ENCODE measurements around the gene SH2D2A.

The SH2D2A gene

DNA sequence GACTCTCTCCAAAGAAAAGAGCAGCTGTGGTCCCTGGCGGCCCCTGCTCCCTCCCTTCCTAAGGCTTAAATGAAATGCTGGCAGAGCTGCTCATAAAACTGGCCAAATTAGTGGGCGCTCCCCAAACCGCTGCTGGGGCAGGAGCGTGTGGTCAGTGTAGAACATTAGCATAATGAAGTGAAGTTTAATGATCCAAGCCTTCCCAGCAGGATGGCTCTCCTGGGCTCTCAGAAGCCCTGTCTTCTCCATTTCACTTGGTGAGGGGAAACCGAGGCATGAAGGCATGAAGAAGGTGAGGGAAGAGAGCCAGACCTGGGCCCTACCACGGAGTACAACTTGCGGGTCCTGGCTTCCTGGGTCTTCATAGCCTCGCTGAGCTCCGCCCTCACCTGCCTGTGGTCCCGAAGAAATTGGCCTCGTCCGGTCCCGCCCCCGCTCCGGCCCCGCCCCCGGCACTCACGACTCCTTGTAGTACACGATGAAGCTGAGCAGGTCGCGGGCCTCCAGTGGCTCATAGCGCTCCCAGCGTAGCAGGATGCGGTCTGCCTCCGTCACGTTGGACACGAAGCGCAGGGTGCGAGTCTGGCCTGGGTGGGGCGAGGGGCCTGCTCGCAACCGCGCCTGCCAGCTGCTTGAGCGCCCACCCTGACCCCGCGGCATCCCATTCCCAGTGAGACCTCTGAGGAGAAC, 32.0 kb upstream of the SH2D2A start:
- in situ Hi-C loops (cut with MboI; ENCODE audit: low sequenced_read_pairs): no loop called here

DNA sequence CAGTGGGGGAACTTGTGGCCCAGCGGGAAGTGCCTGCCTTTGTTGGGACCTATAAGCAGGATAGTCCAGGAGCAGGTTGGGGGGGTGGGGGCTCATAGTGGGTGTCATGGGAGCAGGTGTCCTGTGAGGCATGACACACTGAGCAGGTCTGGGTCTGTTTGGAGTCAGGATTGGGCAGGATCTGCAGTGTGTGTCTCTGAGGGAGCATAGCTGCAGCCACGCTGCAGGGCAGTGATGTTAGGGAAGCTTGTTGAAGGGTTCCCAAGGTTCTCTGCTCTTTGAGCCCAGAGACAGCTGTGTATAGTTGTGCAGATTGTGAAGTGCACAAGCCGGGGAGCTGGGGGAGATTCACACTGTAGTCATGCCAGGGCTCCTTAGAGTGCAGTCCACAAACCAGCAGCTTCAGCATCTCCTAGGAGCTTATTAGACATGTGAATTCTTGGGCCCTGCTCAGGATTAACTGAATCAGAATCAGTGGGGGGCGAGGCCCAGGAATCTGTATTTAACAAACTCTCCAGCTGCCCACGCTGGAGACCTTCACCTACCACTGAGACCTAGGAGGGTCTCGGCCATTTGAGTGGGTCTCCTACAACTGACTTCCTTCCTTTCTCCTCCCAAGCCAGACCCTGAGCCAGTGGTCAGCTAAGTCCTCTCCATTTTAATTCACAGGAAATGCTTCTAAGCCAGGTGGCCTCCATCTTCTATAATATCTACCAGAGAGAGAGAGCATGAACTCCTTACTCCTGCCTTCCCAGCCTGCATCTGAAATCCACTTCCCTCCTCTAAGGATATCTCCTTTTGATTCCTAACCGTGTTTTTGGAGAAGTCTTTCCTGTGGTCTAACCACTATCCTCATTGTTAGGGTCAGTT, 31.2 kb upstream of the SH2D2A start:
- in situ Hi-C loops (cut with MboI; ENCODE audit: low sequenced_read_pairs): no loop called here

DNA sequence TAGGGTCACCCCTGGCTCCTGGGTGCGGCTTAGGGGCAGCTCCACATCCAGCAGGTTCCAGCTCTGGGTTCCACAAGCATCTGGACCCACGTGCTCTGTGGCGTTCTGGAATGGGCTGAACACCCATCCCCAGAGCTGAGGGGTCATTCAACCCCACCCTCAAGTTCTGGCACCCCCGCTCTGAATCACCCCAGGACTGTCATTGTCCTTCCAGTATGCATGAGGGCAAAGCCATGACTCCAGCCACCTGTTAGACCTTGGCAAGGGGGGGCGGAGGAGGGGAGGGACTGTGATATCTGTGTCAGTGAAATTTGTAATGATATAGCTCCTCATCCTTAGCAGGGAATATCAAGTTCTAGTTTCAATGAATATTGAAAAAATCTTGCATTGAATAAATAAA, 30.0 kb upstream of the SH2D2A start:
- in situ Hi-C loops (cut with MboI; ENCODE audit: low sequenced_read_pairs): no loop called here

DNA sequence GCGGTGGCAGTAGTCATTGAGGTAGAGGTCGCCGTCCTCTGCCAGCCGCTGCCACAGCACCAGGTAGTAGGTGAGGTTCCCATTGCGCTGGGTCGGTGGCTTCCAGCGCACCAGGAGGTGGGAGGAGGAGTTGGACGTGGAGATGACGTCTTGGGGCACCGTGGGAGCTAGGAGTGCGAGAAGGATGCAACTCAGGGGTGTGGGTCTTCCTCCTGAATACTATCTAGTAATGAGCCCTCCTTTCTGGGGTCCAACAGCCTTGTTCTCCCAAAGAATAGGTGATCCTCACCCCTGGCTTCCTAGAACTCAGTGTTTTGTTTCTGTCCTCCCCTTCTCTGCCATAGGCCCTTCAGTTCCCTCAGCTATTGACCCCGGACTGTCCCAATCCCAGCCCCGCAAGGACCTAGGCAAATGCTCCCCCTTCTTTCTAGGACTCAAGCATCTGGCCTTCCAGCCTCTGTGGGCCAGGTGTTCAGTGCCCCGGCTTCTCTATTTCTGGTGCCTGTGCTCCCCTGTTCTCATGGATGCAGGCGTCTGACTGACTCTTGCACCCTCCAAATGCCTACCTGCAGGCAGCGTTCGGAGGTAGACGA, 29.4 kb upstream of the SH2D2A start:
- in situ Hi-C loops (cut with MboI; ENCODE audit: low sequenced_read_pairs): no loop called here

DNA sequence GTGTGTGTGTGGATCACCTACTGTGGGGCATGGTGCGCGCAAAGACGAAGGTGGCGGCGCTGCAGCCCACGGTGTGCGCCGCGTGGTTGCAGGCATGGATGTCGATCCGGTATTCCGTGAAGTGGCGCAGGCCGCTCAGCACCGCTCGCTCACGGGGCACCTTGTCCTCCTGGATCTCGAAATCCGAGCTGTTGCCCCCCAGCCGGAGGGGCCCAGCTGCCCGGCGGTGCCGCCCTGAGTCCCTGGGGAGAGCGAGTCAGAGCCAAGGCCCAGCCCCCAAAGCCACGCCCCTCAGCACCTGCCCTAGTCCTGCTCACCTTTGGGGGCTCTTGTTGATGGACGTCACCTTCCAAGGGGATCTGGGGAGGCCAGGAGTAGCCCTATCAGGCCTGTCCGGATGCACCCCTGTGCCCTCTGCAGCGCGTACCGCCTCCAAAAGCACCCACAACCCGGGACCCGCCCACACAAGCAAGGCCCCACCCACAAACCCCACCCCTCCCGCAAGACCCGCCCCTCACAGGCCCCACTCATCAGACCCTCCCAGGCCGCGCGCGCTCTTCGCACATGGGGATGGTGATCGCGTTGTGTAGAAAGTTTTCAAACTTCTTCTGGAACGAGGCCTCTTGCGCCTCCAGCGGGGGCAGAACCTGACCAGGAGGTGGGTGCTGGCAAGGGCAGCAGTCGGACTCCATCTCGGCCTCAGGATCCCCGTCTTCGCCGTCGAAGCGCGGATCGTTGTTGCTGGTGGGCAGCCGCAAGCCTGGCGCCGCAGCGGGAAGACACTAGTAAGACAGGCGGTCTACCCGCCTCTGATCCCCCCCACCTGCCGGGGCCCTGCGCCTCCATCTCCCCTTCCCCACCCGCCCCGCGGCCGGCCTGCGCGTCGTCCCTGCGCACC, 28.7 kb upstream of the SH2D2A start:
- in situ Hi-C loops (cut with MboI; ENCODE audit: low sequenced_read_pairs): no loop called here

DNA sequence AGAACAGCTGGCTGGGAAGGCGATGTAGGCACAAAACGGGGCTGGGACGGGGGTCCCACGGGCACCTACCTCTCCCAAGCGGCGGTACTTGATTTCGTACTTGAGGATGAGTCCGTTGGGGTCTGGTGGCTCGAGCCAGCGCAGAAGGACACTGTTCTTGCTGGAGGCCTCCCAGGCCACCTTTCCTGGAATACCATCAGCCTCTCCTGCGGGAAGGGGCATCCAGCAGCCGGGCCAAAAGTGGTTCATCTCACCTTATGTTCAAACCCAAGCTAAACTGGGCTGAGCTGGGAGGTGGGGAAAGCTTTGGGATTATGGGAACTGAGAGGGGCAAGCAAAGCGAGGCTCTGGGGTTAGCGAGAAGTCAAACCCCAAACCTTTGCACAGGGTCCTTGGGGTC, 28.0 kb upstream of the SH2D2A start:
- in situ Hi-C loops (cut with MboI; ENCODE audit: low sequenced_read_pairs): no loop called here

DNA sequence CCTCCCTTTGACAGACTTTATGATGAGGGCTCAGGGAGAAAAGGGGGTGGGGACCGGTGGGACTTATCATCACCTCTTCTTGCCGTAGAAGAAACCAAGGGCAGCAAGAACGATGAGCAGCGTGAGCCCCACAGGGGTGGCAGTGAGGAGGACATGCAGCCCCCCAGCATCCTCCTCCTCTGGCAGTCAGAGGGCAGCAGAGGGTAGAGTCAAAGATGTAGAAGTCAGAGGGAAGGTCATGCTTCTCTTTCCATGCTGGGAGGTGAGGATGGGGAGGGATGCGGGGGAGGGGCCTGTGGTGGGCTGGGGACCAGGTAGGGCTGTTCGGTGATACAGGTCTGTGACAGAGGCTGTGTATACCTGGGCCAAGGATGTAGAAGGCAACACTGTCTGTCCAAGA, 27.5 kb upstream of the SH2D2A start:
- in situ Hi-C loops (cut with MboI; ENCODE audit: low sequenced_read_pairs): no loop called here

DNA sequence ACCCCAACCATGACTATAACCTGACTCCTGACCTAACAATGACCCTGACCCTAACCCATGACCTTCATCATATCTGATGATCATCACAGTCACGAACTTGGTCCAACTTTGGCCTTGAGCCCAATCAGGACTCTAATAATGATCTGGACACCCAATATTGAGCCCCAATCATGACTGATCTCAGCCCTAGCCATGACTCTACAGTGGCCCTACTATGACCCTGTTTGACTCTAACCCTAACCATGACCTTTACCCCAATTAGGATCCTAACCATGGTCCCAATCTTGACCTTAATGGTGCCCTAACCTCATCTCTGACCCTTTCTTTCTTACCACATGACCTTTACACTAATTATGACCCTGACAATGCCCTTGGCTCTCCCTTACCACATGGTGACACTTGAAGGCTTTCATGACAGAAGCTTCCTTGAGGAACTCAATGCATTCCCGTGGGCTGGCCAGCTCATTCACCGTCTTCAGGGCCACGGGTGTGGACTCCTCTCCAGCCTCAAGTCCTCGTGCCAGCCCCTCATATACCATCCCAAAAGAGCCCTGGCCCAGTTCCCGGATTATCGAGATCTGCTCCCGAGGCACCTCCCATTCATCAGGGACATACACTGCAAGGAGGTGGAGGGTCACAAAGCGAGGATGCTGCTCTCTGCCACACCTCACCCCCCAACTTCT, 26.1 kb upstream of the SH2D2A start:
- in situ Hi-C loops (cut with MboI; ENCODE audit: low sequenced_read_pairs): no loop called here

DNA sequence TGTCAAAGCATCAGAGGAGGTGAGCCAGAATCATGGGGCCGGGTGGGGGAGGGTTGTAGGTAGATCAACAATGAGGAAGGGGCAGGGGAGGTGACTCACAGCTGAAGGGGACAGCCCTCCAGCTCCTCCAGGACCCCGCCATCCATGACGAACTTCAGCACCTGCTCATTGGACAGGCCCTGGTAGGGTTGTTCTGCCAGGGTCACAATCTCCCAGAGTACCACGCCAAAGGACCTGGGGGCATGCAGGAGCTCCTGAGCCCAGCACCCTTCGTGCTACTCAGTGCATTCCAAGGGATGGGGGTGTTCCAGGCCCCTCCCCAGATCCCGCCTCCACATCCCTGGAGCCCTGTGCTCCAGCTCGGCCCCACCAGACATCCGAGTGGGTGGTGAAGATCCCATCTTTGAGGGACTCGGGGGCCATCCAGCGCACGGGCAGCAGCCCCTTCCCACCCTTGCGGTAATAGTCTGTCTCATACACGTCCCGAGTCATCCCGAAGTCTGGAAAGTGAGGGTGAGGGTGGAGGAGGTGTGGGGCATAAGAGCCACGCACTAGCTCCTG, 24.7 kb upstream of the SH2D2A start:
- in situ Hi-C loops (cut with MboI; ENCODE audit: low sequenced_read_pairs): no loop called here

DNA sequence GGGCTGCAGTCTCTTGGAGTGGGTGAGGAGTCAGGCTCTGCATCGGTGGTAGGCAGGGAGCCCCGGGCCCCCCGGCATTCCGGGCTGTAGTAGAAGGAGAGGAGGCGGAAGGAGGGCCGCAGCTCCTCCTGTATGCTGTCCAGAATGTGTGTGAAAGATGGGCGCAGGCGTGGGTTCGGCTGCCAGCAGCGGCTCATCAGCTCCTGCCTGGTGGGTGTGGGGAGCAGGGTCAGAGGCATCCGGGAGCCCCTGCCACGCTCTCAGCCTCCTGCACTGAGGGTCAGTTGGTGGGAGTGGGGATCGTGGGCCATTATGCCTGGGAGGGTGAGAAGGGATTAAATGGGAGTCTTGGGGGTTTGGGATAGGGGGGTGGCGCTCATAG, 24.2 kb upstream of the SH2D2A start:
- in situ Hi-C loops (cut with MboI; ENCODE audit: low sequenced_read_pairs): no loop called here

DNA sequence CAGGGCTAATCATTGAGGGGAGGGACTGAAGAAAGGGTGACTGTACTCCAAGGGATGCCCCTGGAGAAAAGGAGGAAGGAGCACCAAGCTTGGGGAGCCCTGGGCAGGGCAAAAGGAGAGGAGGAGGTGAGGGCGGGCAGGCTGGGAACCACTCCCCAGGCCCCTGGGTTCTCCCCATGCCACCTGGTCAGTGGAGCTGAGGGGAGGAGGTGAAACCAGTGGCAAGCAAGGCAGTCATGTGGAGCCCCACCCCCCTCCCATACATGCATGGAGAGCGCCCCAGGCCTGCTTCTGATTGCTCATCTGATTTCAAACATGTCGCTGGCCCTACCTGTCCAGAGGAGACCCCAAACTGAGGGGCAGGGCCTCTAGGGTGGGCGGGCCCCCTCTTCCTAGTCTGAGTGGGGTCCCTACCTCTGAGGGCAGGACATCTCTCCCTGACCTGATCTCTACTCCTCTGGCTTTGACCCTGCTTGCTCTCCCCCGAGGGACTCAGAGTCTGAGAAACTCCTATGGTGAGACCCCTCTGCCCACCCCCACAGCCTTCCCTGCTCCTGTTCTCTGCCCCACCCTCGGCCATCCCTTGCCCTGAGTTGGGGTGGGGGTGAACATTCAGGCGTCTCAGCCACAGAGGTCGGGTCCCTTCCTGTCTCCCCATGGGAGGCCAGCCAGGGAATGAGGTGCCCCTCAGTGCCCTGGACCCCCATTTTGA, 23.7 kb upstream of the SH2D2A start:
- in situ Hi-C loops (cut with MboI; ENCODE audit: low sequenced_read_pairs): no loop called here

DNA sequence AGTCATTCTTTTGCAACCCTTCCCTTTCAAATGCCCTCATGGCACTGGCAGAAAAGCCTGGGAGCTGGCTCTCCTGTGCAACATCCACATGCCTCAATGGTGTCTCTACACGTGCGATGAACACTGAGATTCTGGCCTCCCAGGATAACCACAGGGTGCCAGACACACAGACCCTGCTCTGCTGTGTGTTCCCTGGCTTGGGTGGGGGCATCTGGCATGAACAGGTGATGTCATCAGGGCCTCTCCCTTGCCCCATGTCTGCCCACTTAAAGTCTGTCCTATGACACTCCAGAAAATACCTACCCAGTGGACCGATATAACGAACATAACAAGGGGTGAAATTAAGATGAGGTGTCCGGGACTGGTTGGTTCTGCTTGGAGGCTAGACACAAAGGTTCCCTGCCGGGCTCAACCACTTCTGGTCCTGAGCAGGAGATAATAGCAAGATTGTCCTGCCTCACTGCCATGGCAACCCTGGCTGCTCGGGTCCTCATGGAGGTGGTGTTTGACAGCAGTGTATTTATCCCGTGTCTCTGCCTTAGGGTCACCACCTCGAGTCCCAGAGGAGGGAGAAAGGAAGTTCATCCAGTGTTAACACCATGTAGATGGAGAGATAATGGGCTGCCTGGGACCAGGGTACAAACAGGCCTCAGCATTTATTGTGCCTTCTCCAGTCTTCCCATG, 22.9 kb upstream of the SH2D2A start:
- in situ Hi-C loops (cut with MboI; ENCODE audit: low sequenced_read_pairs): no loop called here

DNA sequence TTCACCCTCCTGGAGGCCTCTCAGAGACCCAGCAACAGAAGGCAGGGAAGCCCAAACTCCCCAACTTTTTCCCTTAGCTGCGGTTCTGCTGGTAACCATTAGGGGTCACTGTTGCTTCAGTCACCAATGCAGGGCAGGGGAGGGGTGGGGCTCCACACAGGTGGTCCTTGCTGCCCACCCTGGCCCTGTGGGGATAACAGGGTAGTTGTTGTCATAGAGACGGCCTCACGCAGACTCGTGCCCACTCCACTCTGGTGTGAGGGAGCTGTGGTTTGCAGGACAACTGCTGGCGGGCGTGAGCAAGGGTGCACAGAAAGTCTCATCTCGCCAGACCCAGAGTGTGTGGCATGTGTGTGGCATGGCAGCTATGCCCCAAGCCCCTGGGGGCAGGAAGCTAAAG, 22.3 kb upstream of the SH2D2A start:
- in situ Hi-C loops (cut with MboI; ENCODE audit: low sequenced_read_pairs): no loop called here

DNA sequence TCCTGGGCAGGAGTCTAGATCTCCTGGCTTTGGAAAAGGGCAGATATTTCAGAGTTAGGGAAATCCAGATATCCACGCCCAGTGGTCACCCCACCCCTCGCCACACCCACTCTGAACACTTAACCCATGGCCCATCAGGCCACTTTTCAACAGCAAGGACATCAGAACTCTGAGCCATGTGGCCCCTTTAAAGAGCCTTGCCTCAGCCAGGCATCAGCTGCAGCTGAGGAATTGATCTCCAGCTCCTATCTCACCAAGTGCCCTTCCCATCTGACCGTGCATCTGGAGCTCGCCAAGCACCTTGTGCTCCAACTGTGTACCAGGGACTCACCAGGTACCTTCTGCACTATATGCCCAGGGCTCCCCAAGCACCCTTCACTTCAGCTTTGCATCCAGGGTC, 20.2 kb upstream of the SH2D2A start:
- in situ Hi-C loops (cut with MboI; ENCODE audit: low sequenced_read_pairs): no loop called here

DNA sequence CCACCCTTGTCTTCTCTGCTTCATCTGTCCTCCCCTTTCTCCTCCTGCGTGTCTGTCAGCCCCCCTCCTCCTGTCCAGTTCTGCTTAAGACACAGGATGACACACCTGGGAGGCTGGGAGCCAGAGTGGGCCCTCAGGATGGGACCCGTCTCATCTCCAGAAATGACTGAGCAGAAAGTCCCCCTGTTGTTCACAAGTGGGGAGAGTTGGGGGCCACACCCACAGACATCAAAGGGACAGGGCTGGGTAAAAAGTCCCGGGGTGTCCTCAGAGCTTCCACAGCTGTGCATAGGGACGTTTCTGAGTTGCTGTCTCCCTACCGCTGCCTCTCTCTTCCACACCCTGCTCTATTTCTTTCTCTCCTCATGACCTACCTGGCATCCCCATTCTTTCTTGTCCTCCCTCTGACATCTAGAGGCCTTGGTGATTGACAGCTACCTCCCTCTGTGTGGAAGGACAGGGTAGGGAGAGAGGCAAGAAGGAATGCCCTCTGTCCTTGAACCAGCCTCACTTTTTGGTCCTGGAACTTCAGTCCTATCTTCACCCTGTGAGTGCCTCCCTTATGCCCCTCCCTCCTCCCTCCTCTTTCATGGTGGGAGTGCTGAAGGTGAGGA, 19.5 kb upstream of the SH2D2A start:
- in situ Hi-C loops (cut with MboI; ENCODE audit: low sequenced_read_pairs): no loop called here

DNA sequence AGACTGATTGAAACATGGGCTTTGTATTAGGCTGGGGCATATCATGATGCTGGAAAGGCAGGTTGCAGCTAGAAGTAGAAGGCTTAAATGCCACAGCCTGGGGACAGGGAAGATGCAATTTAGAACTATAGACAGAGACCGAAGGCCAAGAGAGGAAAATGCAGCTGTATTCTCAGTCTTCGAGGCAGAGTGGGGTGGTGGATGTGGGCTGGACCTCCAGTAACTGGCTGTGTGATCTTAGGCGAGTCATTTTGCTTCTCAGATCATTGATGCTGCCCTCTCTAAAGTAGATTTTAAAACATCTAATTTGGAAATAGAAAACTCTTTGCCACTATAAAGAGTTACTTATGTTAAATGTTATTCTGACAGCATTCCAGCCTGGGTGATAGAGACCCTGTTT, 17.7 kb upstream of the SH2D2A start:
- in situ Hi-C loops (cut with MboI; ENCODE audit: low sequenced_read_pairs): no loop called here

DNA sequence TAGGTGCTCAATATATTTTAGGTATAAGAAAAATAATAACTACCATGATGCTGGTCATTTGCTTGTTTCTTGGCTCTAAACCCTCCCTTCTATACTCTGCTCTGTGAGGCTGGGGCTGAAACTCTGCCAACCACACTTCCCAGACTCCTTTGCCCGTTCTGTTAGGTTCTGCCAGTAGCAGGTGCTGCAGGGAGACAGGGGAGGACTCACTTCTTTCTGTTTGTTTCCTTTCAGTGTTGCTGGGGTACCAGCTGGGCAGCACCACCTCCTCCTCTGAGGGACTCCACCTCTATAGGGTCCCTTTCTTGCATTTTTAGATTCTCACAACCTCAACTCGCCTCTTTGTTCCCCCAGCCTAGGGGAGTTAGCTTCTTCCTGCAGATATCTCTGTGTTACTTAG, 17.0 kb upstream of the SH2D2A start:
- in situ Hi-C loops (cut with MboI; ENCODE audit: low sequenced_read_pairs): no loop called here

DNA sequence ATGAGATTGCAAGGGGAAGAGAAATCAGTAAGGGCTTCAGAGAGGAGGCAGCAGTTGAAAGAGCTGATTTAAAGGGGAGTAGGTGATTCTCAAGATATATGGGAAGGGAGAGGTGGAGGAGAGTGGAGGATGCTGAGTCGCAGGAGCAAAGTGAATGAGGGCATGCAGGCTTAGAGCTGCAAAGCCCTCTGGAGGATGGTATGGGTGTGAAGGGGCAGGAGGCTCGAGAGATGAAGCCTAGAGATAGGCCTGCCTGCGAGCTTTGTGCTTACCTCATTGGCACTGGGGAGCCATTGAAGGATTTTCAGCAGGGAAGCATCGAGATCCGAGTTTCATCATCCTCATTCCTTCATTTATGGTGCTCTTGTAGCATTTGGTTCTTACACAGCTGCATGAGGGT, 15.8 kb upstream of the SH2D2A start:
- in situ Hi-C loops (cut with MboI; ENCODE audit: low sequenced_read_pairs): no loop called here

Measured in HL-60/S4 (cell line).